Activated T-helper 9 cell treated with anti-CD3 and anti-CD28 coated beads, Interleukin-2, amount 50 U/mL, for 16 hours (primary cell): ENCODE results near the gene F12.
"Not testable (repeated sequence)": the region's sequence is repeated elsewhere in the genome, so short reads cannot be mapped to it uniquely, and the experiment has no call there.

Source experiments
- DNase-seq: peaks from one replicate; pipeline ENCODE4 v3.0.0-alpha.2; 2020; ENCODE audit warnings: low read depth

F12 gene

DNA sequence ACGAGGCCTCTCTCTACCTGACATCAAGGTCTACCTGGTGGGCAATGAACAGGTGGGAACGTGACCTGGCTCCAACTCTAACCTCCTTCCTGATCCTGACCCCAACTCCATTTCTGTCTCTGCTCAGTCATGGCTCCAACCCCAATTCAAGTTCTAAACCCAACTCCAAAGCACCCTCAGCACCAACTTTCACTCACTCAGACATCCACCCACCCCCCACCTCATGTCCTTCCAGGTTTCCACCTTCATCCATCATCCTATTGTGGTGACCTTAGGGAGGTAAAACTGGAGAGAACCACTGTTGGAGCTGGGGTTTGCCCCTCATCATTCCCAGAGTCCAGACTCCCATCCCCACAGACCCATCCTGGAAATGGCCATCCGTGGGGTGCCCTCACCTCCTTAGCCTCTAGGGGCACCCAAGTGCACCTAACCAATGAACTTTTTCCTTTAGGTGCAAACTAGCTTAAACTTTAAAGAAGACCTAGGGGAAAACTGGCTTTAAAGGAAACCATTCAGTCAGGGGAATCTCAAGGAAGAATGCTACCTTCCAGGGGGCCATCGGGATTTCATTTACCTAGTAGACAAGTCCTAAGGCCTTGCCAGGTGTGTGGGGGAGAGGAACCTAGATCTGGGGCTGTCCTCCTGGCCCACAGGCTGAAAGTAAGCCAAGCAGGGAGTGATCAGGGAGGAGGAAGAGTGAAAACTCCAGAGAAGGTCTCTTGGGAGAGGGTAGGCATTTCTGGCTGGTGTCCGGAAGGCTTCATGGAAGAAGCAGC is 40.3 kb downstream of the F12 start:
- no peak for DNase-seq

DNA sequence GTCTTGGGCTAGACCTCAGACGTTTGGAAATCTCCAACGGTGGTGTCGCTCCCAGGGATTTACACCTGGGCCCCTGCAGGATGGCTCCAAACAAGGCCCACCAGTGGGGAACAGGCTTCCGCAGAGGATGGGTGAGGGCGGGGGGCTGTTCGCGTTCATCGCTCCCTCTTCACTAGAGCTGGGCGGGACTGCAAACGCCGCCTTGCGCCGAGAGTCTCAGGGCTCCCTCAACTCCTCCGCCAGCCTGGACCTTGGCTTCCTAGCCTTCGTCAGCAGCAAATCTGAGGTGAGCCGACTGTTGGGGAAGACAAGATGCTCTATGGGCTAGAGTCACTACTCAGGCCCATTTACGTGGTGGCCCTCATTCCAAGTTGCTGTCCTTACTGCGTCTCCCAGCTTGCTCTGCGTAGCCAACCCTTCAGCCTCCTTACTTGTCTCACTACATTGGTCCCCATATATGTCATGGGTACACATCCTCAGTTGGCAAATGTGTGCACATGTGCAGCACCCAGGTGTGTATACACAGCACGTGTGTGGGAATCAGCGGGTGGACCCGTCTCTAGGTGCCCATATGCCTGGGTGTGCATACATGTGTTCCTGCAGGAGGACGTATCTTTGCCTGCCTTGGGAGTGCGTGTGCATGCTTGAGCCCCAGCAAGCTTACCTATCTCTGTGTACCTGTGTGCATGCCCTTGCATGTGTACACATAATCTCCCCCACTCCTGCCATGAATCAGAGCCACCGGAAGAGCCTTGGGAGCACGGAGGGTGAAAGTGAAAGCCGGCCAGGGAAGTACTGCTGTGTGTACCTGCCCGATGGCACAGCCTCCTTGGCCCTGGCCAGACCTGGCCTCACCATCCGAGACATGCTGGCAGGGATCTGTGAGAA is 41.1 kb downstream of the F12 start:
- DNase-seq = no peak

DNA sequence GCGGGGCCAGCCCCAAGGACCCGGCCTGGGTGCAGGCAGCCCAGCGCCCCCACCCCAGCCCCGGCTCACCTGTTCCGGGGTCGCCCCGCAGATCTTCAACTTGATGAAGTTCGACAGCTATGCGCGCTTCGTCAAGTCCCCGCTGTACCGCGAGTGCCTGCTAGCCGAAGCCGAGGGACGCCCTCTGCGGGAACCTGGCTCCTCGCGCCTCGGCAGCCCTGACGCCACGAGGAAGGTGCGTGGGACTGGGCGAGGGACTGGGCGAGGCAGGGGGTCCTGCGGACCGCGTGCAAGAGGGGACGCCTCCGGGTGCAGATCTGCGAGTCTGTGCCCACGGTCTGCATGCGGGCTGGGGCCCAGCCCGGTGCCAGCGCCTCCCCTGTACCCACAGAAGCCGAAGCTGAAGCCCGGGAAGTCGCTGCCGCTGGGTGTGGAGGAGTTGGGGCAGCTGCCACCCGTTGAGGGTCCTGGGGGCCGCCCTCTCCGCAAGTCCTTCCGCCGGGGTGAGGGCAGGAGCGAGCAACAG is 42.0 kb downstream of the F12 start:
- DNase-seq = no peak

DNA sequence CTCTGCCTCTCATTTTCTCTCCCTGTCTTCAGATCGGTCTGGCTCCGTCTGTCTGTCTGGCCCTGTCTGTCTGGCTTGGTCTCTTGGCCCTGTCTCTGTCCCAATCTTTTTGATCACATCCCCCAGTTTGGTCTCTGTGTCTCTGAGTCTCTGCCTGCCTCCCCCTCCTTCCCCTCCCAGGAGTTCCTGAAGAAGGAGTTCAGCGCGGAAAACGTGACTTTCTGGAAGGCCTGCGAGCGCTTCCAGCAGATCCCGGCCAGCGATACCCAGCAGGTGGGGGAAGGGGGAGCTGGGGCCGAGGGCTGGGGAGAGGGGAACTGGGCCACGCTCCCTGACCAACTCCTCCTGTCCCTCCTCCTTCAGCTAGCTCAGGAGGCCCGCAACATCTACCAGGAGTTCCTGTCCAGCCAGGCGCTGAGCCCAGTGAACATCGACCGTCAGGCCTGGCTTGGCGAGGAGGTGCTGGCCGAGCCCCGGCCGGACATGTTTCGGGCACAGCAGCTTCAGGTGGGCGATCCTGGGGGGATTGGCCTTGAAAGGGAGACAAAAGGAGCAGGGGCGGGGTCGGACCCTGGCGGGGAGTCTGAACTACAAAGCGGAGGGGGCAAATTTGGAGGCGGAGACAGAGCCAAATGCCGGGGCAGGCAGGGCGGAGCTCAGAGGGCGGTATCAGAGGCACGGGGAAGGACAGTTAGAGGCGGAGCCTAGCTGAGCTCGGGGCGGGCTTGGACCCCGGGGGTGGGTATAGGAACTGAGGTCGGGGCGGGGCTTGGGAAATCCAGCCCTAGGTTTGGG is 42.6 kb downstream of the F12 start:
- no peak for DNase-seq

DNA sequence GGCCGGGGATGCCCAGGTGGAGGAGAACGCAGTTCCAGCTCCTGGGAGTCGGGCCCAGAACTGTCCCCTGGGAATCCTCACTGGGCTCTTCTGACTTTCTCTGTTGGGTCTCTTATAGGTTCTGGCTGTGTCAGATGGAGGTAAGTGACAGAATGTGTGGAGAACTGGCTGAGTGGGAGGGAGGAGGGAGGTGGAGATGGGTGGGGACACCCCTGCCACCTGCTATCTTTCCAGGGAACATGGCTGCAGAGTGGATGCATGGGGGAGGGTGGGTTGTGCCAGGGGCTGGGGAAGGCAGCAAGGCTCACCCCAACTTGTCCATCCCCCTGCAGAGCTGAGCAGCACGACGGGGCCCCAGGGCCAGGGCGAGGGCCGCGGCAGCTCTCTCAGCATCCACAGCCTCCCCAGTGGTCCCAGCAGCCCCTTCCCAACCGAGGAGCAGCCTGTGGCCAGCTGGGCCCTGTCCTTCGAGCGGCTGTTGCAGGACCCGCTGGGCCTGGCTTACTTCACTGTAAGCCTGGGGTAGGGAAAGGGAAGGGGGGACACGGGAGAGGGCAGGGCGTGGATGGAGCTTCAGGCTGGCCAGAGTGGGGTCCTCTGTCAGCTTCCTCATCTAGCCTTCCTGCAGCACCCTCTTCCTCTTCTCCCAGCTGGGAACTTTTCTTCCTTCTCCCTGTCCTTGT is 43.4 kb downstream of the F12 start:
- no peak for DNase-seq

DNA sequence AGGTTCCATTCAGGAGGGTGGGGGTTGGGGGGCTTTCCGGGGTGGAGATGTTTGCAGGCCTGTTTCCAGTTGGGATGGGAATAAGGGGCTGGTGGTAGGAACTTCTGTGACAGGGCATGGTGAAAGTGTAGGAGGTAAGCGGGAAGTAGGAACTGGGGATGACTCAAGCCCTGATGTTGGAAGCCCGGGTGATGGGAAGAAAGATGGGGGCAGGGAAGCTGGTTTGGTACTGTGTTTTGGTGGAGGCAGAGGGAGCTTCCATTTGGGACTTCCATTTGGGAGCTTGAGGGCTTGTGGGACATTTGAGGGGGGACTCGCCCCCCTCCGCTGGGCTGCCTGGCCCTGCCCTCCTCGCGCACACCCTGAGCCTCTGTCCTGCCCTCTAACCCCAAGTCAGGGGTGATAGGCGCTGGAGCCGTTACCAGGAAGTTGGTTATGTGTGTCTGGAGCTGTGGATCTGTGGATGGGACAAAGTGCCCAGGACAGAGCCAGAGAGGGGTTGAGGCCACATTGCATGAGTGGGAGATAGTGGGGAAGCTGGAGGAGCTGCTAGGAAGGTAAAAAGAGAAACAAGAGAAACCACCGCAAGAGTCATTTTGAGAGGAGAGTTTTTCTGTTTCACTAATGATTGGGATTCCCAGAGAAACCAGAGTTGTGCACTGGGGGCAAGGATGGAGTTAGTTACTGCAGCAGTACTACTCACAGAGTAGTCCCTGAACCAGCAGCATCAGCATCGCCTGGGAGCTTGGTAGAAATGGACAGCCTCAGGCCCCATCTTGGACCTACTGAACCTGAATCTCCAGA is 45.0 kb downstream of the F12 start:
- no peak for DNase-seq

DNA sequence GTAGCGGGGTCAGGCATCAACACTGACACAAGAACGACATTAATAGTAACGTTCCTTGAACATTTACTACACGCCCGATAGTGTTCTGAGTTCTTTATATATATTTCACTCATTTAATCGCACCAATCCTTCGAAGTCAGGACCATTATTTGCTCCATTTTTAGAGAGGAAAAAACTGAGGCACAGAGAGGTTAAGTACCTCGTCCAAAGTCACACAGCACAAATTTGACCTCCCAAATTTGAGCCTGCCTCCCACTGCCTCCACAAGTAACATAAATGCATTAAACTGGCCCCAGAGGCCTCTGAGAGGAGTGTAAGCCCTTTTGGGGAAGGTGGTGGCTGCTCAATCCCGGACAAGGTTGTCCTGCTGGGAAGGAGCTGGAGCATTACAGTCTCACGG is 45.8 kb downstream of the F12 start:
- DNase-seq = no peak

DNA sequence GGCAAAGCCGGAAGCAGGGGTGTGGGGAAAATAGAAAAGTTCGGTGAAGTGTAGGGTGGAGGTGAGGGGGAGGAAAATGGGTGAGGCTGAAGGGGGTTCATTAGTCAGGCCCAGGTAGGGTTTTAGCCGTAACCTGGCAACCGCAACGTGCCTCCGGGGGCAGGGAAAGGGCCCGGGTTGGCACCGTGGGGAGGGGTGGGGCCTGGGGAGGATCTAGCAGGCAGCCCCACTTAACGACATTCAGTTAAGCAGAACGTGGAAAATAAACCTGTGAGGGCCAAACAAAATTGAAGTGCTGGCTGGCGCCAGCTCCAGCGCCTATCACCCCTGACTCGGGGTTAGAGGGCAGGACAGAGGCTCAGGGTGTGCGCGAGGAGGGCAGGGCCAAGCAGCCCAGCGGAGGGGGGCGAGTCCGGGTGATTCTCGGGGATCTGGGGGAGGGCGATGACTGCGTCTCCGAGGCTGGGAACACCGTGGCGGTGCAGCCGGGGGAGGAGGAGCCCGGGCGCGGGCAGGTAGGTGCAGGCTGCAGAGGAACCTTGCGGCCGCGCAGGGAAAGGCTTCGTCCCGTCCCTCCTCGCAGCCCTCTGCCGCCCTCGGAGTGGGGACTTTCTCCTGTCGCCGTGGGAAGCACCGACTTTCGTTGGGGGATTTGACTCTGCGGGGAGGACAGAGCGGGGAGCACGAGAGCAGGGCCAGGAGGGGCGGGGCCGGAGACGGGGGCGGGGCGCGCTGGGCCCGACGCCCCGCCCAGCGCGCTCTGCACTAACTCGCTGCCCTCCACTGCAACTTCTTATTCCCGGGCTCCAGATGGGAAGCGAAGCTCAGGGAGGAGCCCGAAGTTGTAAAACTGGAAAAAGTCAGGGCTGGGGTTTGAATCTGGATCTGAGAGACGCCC is 46.5 kb downstream of the F12 start:
- DNase-seq = peak; percentile 62

DNA sequence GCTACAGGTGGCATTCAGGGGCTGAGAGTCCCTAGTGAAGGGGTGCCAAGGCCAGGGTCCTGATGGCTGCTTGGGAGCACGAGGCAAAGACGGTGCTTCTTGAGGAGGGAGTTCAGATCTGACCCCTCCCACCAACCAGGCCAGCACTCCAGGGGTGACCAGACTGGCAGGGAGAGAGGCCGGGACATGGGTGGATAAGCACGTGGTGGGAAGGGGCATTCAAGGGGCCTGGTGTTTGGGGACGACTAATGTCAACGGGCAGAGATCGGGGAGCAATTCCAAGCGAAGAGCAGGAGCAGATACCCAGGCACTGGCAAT is 47.1 kb downstream of the F12 start:
- DNase-seq = no peak

DNA sequence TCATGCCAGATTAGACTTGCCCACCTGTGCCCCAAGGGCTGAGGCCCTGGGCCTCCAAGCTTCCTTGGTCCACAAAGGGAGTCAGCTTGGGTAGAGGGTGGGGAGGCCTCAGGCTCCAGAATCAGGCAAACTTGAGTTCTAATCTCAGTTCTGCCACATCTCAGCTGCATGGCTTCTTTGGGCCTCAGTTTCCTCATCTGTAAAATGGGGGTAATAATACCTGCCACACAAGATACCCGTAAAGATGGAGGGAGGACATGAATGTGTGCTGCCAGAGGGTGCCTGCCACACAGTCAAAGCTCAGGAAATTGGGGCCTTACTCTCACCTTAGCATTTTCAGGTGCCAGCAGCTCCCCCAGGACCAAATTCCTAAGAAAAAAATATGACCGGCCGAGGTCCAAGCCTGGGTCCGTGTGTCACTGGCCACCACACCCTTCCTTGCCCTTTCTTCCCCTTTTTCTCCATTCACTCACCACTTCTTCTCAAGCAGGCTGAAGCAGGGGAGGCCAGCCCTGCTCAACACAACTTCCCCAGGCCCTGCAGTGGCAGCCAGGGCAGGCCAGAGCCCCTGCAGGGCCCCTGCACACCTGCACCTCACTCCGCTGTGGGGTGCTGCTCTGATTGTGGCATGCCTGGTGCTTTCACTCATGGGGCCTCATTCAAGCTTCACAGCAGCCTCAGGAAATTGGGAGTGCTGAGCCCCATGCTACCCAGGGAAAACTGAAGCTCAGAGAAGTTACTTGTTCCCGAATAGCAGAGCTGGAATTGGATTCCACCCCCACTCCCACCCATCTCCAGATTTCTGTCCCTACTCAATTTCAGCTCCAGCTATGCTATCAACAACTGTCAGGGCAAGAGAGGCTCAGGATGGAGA is 47.7 kb downstream of the F12 start:
- DNase-seq = no peak

DNA sequence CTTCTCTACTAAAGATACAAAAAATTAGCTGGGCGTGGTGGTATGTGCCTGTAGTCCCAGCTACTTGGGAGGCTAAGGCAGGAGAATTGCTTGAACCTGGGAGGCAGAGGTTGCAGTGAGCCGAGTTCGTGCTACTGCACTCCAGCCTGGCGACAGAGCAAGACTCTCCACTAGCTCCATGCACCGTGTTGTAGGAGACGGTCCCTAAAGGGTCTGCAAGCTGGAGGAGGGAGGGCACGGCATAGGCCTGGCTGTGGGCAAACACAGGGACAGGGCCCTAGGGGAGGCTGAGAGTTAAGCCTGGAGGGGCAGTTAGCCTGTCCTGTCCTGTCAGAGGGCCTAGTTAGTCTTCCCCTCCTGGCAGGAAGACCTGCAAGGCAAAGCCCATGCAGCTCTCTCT is 48.6 kb downstream of the F12 start:
- not testable (repeated sequence) for DNase-seq

DNA sequence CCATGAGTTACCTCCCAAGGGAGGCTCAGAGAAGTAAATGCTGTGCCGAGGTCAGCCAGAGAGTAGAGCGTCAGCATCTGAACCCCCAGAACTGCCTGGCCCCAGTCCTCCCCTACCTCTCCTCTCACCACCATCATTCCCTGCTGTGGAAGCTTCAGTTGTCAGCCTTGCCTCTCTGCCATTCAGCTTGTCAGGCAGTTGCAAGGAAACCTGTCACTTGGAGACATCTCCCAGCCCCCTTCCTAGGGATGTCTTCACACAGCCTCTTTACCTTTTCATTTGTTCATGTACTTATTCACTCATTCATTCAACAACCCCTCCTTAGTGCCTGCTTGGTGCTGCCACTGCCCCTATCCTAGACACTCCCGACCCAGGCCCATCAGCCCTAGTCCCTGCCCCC is 49.5 kb downstream of the F12 start:
- no peak for DNase-seq

DNA sequence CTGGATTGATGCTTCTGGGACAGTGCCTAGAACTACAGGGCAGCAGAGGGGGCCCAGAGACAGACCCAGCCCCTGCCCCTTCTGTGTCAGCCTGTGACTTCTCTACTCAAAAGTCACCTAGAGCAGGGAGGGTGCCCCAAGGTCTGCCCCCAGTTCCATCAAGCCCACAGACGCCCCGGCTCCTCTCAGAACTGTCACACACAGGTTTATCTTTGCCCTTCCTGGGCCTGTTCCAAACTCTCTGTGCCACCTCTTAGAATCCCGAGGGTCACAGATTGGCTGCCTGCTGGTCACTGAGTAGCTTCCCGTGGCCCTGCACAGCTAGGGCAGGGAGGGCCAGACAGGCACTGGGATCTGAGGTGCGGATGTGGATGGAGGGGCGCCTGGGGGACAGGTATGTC is 49.9 kb downstream of the F12 start:
- DNase-seq = no peak

DNA sequence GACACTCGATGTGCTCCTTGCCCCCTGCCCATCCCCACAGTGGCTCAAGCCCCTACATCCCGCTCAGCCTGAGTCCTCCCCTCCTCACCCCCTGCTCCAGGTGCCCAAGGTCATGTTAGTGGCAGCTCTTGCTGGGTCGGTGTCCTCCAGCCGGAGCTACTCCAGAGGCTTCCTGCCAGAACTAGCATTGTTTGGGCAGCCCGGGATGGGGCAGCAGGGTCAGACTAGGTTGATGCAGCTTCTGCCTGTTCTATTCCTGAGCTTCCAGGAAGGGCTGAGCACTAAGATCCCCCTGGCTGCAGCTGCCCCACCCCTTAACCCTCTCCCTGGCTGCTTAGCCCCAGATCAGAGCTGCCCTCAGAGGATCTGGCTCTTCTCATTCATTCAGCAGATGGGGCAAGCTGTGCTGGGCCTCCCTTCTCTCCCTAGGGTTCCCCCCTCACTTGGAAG is 51.0 kb downstream of the F12 start:
- no peak for DNase-seq

DNA sequence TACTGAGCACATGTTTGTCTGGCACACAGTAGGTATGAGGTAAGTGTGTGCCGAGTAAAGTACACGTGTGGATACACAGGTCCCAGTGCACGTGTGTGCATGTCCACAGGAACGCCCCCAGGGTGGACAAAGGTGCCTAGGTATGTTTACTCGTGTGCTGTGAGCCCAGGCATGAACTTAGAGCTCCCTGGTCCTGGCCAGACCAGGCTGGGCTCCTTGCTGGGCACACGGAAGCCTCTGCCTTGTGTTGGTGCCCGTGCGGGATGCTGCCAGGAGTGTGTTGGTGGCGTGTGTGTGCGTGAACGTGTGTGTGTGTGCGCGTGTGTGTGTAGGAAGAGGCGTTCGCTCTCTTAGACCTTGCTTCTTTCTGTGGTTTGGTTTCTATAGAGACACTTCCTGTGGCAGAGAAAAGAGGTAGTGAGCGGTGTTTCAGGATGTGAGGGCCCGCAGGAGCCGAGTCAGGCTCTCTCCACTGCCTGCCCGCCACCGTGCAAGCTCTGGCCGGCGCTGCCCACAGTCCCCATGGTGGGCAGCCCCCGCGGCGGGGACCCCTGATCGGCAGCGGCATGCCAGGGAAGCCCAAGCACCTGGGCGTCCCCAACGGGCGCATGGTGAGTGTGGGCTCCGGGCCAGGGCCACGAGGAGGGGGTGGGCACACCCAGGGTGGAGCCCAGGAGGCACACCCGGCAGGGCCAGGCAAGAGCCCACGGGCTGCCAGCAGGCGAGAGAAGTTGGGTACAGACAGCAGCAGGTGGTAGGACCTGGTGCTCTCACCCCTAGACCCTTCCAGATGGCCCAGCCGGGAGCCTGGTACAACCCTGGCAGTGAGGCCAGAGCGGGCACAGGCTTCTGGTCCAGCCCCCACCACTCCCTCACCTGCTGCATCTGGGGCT is 51.7 kb downstream of the F12 start, which contains the start of gene RGS14:
Gene RGS14 (plus strand): TSS at position 466 of the 893 bp plus-strand sequence. CDS start 101 bp downstream, at position 567.
- peak; percentile 54 for DNase-seq

DNA sequence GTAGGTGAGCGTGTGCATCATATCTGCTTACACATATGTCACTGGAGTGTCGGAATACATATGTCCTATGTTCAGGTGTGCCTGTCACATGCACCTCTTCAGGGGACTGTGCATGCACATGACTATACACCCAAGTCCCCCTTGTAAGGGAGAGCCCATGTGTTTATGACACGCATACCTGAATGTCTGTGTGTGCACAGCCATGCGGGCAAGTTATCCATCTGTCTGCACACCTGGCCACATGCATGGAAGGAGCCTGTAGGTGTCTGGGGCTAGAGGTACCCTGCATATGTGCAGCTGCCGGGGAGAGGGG is 52.3 kb downstream of the F12 start:
- no peak for DNase-seq

DNA sequence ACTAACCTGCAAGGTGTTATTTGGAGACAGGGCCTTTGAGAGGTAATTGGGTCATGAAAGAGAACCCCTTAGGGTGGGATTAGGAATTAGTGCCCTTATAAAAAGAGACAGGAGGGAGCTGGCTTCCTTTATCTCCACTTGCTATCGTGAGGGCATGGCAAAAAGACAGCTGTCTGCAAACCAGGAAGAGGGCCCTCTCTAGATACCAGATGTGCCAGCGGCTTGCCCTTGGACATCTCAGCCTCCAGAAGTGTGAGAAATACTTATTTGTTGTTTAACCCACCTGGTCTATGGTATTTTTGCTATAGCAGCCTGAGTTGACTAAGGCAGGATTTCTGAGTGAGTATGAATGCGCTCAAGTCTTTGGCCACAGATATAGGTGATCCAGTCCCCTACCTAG is 52.6 kb downstream of the F12 start:
- no peak for DNase-seq

DNA sequence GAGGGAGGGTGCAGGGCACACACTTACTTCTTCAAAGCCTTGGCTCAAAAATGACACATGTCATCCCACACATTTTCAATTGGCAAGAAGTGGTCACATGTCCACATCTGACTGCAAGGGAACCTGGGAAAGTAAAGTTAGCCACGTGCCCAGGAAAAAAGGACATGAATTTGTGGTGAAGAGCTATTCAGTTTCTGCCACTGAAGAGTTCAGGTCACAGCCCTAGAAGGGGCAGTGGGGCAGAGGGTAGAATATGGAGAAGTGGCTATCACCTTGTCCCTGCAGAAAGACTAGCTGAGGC is 53.5 kb downstream of the F12 start:
- DNase-seq = no peak
